GM18858 (cell line): ENCODE results near the gene SLC35B2.

Experiments
- ATAC-seq: cut with Tn5 transposase; IDR thresholded peaks from one replicate; pipeline ENCODE4 v1.9.1; 2021; ENCODE audit not compliant: unreplicated experiment

The SLC35B2 gene

GRCh38 chr6:44223319-44224028 is 33.9 kb downstream of the SLC35B2 start, which contains the start of gene SLC29A1:
SLC29A1 (plus strand) TSS chr6:44223595; CDS start chr6:44227314, 3,719 bp downstream.
- no peak for ATAC-seq

GRCh38 chr6:44222486-44223318 is 34.6 kb downstream of the SLC35B2 start:
- ATAC-seq = no peak

- ATAC-seq = no peak
Measured at GRCh38 chr6:44221961-44222335, 35.4 kb downstream of the SLC35B2 start.

- peak; percentile 34 for ATAC-seq
Measured at GRCh38 chr6:44221291-44221960, 35.9 kb downstream of the SLC35B2 start.

GRCh38 chr6:44220913-44221290 is 36.4 kb downstream of the SLC35B2 start:
- ATAC-seq = no peak

- ATAC-seq = no peak
Measured at GRCh38 chr6:44219815-44220784, 37.2 kb downstream of the SLC35B2 start.

GRCh38 chr6:44219053-44219814 is 38.1 kb downstream of the SLC35B2 start:
- ATAC-seq = peak; percentile 49

GRCh38 chr6:44217332-44218143 is 39.8 kb downstream of the SLC35B2 start:
- no peak for ATAC-seq

GRCh38 chr6:44216677-44217331 is 40.5 kb downstream of the SLC35B2 start, which contains the start of gene MYMX:
MYMX (plus strand) TSS chr6:44216926; CDS start chr6:44217472, 546 bp downstream.
- no peak for ATAC-seq

GRCh38 chr6:44214307-44214706 is 43.0 kb downstream of the SLC35B2 start:
- no peak for ATAC-seq

GRCh38 chr6:44211284-44211683 is 46.0 kb downstream of the SLC35B2 start:
- no peak for ATAC-seq

- ATAC-seq = no peak
Measured at GRCh38 chr6:44207966-44208365, 49.4 kb downstream of the SLC35B2 start.
